Loucy (cell line): ENCODE measurements around the gene ZSWIM2.

Experiments
- EZH2phosphoT487 ChIP-seq: fragments of 200-600 bp; IDR thresholded peaks from 2 replicates; pipeline ENCODE4 v1.6.1; 2018; ENCODE audit warnings: antibody characterized with exemption, mild to moderate bottlenecking, moderate library complexity, borderline replicate concordance
- TF ChIP-seq, protein P1 (sequence below): fragments of 200-600 bp; sonication (generic); conservative IDR thresholded peaks from 2 replicates; pipeline ENCODE4 v1.5.1; 2014; ENCODE audit warnings: mild to moderate bottlenecking, antibody characterized with exemption, low read length

DNA sequence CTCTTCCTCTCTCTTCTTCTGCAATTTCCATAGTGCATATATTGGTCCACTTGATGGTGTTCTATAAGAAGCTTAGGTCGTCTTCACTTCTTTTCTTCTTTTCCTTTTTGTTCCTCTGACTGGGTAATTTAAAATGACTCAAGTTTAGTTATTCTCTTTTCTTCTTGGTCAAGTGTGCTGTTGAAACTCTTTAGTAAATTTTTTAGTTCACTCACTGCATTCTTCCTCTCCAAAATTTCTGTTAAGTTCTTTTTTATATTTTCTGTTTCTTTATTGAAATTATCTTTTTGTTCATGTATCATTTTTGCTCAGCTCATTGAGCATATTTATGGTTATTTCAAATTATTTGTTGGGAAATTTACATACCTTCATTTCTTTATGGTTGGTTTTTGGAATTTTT, 32.7 kb upstream of the ZSWIM2 start:
- TF ChIP-seq, protein P1, sequence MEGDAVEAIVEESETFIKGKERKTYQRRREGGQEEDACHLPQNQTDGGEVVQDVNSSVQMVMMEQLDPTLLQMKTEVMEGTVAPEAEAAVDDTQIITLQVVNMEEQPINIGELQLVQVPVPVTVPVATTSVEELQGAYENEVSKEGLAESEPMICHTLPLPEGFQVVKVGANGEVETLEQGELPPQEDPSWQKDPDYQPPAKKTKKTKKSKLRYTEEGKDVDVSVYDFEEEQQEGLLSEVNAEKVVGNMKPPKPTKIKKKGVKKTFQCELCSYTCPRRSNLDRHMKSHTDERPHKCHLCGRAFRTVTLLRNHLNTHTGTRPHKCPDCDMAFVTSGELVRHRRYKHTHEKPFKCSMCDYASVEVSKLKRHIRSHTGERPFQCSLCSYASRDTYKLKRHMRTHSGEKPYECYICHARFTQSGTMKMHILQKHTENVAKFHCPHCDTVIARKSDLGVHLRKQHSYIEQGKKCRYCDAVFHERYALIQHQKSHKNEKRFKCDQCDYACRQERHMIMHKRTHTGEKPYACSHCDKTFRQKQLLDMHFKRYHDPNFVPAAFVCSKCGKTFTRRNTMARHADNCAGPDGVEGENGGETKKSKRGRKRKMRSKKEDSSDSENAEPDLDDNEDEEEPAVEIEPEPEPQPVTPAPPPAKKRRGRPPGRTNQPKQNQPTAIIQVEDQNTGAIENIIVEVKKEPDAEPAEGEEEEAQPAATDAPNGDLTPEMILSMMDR: no peak
- TF ChIP-seq EZH2phosphoT487: no peak
